ENCODE results near the gene PRKG1. TPM values are rescaled to one million over a fixed set of nuclear protein-coding genes. Genes with fewer than 3 reads are reported as not detected.

PRKG1 gene
- total and polyA plus RNA-seq, 4 donors, result 0.46 to 5.1 (median 1.5) TPM

DNA sequence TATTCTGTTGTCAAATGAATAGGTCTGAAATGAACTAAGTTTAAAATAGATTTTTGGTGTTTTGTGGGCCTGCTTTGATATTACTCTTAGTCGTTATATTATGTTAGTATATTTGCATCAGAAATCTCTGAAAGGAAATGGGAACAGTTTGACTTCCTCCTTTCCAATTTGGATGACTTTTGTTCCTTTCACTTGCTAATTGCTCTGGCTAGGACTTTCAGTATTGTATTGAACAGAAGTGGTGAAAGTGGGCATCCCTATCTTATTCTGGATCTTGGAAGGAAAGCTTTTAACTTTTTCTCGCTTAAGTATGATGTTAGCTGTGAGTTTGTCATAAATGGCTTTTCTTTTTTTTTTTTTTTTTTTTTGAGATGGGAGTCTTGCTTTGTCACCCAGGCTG, 966.2 kb downstream of the PRKG1 start:
- 64% methylated on average over 2 of the region's 2 CpGs for WGBS
- DNase-seq (ENCODE audit: low spot score), result no peak
- H3K9ac ChIP-seq (ENCODE audit: low read depth in 1 of 2, low read length in 2 of 2), result no peak overlapping the region
- H3K27me3 ChIP-seq (ENCODE audit: control insufficient read depth in 4 of 4, insufficient read depth in 4 of 4, low read length in 3 of 4), result no peaks in the 10 kb centered on the region
- TF ChIP-seq EGR1 (IDR thresholded peaks at IDR 0.05; ENCODE audit: low read depth in 2 of 2) (no peak), YY1 (IDR thresholded peaks at IDR 0.05) (no peak), JUND (IDR thresholded peaks at IDR 0.05) (no peak), HNF4A (conservative IDR thresholded peaks at IDR 0.05) (no peak), FOXA1 (IDR thresholded peaks at IDR 0.05) (no peak)
- TF ChIP-seq, protein P1, sequence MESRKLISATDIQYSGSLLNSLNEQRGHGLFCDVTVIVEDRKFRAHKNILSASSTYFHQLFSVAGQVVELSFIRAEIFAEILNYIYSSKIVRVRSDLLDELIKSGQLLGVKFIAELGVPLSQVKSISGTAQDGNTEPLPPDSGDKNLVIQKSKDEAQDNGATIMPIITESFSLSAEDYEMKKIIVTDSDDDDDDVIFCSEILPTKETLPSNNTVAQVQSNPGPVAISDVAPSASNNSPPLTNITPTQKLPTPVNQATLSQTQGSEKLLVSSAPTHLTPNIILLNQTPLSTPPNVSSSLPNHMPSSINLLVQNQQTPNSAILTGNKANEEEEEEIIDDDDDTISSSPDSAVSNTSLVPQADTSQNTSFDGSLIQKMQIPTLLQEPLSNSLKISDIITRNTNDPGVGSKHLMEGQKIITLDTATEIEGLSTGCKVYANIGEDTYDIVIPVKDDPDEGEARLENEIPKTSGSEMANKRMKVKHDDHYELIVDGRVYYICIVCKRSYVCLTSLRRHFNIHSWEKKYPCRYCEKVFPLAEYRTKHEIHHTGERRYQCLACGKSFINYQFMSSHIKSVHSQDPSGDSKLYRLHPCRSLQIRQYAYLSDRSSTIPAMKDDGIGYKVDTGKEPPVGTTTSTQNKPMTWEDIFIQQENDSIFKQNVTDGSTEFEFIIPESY (IDR thresholded peaks at IDR 0.05), result no peak
- TF ChIP-seq, protein P2, sequence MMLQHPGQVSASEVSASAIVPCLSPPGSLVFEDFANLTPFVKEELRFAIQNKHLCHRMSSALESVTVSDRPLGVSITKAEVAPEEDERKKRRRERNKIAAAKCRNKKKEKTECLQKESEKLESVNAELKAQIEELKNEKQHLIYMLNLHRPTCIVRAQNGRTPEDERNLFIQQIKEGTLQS (IDR thresholded peaks at IDR 0.05), result no peak
- TF ChIP-seq, protein P3, sequence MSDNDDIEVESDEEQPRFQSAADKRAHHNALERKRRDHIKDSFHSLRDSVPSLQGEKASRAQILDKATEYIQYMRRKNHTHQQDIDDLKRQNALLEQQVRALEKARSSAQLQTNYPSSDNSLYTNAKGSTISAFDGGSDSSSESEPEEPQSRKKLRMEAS (IDR thresholded peaks at IDR 0.05), result no peak
- H3K4me3 ChIP-seq (ENCODE audit: low read depth in 1 of 3, low read length in 3 of 3), result no peak overlapping the region
- H3K4me1 ChIP-seq (ENCODE audit: control insufficient read depth in 4 of 4, insufficient read depth in 4 of 4, low read length in 3 of 4), result no peaks in the 10 kb centered on the region
- no peak overlapping the region for H3K27ac ChIP-seq (ENCODE audit: low read depth in 1 of 2, low read length in 2 of 2)
- no peaks in the 10 kb centered on the region for H3K9me3 ChIP-seq (ENCODE audit: control insufficient read depth in 4 of 4, low read length in 3 of 4)
- no peaks in the 10 kb centered on the region for H3K36me3 ChIP-seq (ENCODE audit: control insufficient read depth in 4 of 4, insufficient read depth in 3 of 4, low read depth in 1 of 4, low read length in 3 of 4)

DNA sequence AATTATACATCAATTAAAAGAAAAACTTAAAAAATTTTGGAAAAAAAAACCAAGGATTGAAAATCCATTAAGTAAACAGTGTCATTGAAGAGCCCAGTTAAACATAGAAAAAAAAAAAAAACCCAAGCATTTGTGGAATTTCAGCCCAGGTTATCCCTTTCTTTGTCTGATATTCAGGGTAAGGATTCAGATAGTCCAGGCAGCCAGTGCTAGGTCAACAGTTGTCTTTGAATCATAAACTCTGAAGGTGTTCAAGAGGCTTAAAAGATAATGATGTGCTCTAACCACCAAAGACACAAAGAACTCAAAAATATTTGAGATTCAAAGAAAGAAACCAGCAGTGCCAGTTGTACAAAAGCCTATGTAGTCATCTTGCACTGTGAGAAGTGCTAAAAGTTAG, 969.5 kb downstream of the PRKG1 start:
- no peaks in the 10 kb centered on the region for H3K4me1 ChIP-seq (ENCODE audit: control insufficient read depth in 4 of 4, insufficient read depth in 4 of 4, low read length in 3 of 4)
- H3K9me3 ChIP-seq (ENCODE audit: control insufficient read depth in 4 of 4, low read length in 3 of 4), result no peaks in the 10 kb centered on the region
- TF ChIP-seq, protein P1 (IDR thresholded peaks at IDR 0.05), result no peak
- TF ChIP-seq NR2F2 (IDR thresholded peaks at IDR 0.05) (no peak), FOXA1 (IDR thresholded peaks at IDR 0.05) (no peak), HNF4G (IDR thresholded peaks at IDR 0.05) (no peak), YY1 (IDR thresholded peaks at IDR 0.05) (no peak), GABPA (IDR thresholded peaks at IDR 0.05 in 1 of 2, conservative IDR thresholded peaks at IDR 0.05 in 1 of 2) (no peak), JUND (IDR thresholded peaks at IDR 0.05) (no peak), TAF1 (conservative IDR thresholded peaks at IDR 0.05) (no peak), FOXA2 (IDR thresholded peaks at IDR 0.05) (no peak), RXRA (IDR thresholded peaks at IDR 0.05) (no peak), EGR1 (IDR thresholded peaks at IDR 0.05; ENCODE audit: low read depth in 2 of 2) (no peak), SP1 (IDR thresholded peaks at IDR 0.05) (no peak), HNF4A (conservative IDR thresholded peaks at IDR 0.05) (no peak), RAD21 (IDR thresholded peaks at IDR 0.05) (no peak)
- TF ChIP-seq, protein P4, sequence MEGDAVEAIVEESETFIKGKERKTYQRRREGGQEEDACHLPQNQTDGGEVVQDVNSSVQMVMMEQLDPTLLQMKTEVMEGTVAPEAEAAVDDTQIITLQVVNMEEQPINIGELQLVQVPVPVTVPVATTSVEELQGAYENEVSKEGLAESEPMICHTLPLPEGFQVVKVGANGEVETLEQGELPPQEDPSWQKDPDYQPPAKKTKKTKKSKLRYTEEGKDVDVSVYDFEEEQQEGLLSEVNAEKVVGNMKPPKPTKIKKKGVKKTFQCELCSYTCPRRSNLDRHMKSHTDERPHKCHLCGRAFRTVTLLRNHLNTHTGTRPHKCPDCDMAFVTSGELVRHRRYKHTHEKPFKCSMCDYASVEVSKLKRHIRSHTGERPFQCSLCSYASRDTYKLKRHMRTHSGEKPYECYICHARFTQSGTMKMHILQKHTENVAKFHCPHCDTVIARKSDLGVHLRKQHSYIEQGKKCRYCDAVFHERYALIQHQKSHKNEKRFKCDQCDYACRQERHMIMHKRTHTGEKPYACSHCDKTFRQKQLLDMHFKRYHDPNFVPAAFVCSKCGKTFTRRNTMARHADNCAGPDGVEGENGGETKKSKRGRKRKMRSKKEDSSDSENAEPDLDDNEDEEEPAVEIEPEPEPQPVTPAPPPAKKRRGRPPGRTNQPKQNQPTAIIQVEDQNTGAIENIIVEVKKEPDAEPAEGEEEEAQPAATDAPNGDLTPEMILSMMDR (IDR thresholded peaks at IDR 0.05; ENCODE audit: low read depth, low read length, missing input control), result no peak
- TF ChIP-seq, protein P5, sequence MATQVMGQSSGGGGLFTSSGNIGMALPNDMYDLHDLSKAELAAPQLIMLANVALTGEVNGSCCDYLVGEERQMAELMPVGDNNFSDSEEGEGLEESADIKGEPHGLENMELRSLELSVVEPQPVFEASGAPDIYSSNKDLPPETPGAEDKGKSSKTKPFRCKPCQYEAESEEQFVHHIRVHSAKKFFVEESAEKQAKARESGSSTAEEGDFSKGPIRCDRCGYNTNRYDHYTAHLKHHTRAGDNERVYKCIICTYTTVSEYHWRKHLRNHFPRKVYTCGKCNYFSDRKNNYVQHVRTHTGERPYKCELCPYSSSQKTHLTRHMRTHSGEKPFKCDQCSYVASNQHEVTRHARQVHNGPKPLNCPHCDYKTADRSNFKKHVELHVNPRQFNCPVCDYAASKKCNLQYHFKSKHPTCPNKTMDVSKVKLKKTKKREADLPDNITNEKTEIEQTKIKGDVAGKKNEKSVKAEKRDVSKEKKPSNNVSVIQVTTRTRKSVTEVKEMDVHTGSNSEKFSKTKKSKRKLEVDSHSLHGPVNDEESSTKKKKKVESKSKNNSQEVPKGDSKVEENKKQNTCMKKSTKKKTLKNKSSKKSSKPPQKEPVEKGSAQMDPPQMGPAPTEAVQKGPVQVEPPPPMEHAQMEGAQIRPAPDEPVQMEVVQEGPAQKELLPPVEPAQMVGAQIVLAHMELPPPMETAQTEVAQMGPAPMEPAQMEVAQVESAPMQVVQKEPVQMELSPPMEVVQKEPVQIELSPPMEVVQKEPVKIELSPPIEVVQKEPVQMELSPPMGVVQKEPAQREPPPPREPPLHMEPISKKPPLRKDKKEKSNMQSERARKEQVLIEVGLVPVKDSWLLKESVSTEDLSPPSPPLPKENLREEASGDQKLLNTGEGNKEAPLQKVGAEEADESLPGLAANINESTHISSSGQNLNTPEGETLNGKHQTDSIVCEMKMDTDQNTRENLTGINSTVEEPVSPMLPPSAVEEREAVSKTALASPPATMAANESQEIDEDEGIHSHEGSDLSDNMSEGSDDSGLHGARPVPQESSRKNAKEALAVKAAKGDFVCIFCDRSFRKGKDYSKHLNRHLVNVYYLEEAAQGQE (IDR thresholded peaks at IDR 0.05), result no peak
- TF ChIP-seq, protein P2 (IDR thresholded peaks at IDR 0.05), result no peak
- TF ChIP-seq, protein P3 (IDR thresholded peaks at IDR 0.05), result no peak

More for the DNA sequence above, 969.5 kb downstream of the PRKG1 start:
- Histone ChIP-seq H3K4me3 (ENCODE audit: low read depth in 1 of 3, low read length in 3 of 3) (no peak overlapping the region), H3K9ac (ENCODE audit: low read depth in 1 of 2, low read length in 2 of 2) (no peak overlapping the region), H3K27ac (ENCODE audit: low read depth in 1 of 2, low read length in 2 of 2) (no peak overlapping the region), H3K36me3 (ENCODE audit: control insufficient read depth in 4 of 4, insufficient read depth in 3 of 4, low read depth in 1 of 4, low read length in 3 of 4) (no peaks in the 10 kb centered on the region), H3K27me3 (ENCODE audit: control insufficient read depth in 4 of 4, insufficient read depth in 4 of 4, low read length in 3 of 4) (no peaks in the 10 kb centered on the region)
- no peak for DNase-seq (ENCODE audit: low spot score)
